ENCODE results near the gene IFRD1.
"Not testable (repeated sequence)": the region's sequence is repeated elsewhere in the genome, so short reads cannot be mapped to it uniquely, and the experiment has no call there.

IFRD1 gene

GRCh38 chr7:112444505-112444904, 5.8 kb upstream of the IFRD1 start:
- no peak for DNase-seq

- no peak for DNase-seq
These were observed 3.8 kb upstream of the IFRD1 start for GRCh38 chr7:112446431-112446830.

DNA sequence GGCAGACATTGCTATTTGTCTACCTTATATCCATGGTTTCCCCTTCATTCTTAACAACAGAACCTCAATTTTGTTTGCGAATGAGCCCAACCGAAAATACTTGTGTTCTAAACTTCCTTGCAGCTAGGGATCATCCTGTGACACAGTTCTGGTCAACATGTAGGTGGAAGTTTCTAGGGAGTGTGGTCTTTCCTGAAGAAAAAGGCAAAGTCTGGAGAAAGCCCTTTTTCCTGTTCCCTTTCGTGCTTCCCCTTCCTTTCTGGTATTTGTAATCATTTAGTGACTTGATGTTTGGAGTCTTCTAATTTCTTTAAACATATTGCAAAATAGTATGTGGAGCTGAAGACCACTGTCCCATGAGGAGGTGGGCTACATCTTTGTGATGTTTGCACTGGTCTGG, 2.9 kb upstream of the IFRD1 start:
- no peak for DNase-seq

DNA sequence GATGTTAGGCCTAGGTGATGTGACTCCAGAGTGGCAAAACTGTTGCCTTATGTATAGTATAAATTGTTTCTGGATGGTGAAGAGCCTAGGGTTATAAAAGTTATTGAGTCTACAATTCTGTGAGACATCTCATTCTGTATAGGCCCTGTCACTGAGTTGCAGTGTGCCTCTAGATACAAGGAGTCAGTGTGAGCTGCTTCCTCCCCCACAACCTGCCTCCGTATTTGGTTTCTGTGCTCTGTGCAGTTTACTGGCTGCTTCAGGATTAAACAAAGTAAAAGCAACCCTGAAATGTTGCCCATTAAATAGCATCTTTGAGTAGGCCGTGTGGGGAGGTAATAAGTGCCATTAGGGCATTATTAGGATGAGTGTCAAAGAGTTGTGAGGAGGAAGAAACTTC, 1.9 kb upstream of the IFRD1 start:
- no peak for DNase-seq

- DNase-seq = no peak
These were observed 1.4 kb upstream of the IFRD1 start for GRCh38 chr7:112448891-112449290.

DNA sequence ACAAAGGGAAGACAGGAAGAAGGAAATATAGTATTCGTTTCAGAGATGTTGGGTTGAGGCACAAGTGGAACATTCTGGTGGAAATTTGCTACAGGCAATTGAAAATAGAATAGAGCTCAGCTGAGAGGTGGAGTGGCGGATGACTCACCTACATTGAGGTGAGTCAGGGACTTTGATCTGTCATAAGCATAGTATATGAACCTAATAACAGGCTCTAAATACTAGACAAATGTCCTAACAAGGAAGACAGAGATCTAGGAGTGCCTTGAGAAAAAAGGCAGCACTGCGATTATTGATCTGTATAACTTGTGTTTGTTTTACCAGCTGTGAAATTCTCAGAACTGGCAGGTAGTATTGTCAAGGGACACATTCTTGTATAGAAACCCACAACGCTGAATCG, 907 bp upstream of the IFRD1 start:
- no peak for DNase-seq

GRCh38 chr7:112450807-112451761, 824 bp downstream of the IFRD1 start:
- DNase-seq = peak; percentile 82

DNA sequence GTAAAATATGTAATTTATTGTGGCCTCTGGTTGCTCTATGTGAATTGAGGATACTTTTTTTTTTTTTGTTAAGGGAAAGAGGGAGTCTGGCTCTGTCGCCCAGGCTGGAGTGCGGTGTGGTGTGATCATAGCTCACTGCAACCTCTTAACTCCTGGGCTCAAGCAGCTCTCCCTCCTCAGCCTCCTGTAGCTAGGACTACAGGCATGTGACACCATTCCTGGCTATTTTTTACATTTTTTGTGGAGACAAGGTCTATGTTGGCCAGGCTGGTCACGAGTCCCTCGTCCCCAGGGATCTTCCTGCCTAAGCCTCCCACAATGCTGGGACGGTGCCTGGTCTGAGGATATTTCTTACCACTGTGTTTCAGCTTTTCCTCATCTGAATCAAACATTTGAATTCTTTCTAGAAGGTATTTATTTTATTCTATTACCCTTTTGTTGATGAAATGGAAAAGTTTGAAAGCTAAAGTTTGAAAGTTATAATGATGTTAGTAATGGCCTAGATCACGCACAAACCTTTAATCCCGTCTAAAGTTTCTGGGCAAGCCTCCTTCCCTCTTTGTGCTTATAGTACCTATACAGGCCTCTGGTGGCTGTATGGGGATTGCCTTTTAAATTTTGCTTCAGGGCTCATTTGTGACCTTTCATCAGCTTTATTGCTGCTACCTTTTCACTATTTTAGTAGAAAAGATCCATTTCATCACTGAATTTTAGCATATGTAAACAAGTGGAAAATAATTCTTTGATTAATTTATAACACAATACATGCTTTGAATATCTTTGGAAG, 2.0 kb downstream of the IFRD1 start:
- no peak for DNase-seq

GRCh38 chr7:112453505-112454171, 3.4 kb downstream of the IFRD1 start:
- no peak for DNase-seq

DNA sequence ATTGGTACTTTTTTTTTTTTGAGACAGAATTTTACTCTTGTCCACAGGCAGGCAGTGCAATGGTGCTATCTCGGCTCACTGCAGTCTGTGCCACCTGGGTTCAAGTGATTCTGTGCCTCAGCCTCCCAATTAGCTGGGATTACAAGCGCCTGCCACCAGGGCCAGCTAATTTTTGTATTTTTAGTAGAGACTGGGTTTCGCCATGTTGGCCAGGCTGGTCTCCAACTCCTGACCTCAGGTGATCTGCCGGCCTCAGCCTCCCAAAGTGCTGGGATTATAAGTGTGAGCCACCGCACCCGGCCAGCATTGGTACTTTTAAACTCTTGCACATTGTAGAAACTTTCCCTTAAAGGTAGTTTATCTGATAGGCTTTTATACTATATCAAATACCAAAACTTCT, 3.9 kb downstream of the IFRD1 start:
- not testable (repeated sequence) for DNase-seq

GRCh38 chr7:112459645-112460044, 9.4 kb downstream of the IFRD1 start:
- DNase-seq = no peak

DNA sequence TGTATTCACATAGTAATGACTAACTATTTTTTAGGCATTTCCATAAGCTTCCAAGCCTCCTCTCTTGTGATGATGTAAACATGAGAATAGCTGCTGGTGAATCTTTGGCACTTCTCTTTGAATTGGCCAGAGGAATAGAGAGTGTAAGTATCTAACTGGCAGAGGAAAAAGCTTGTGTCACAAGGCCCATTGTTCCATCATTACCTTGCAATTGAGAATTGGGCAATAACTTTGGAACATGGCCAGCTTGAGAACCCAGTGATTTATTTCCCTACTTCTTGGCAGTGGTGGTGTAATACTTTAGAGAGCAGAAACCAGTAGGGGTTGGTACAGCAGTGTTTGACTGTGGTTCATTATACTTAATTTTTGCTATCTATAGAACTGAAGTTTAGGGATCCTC, 12.0 kb downstream of the IFRD1 start:
- DNase-seq = no peak

- no peak for DNase-seq
These were observed 17.6 kb downstream of the IFRD1 start for GRCh38 chr7:112467867-112468266.

DNA sequence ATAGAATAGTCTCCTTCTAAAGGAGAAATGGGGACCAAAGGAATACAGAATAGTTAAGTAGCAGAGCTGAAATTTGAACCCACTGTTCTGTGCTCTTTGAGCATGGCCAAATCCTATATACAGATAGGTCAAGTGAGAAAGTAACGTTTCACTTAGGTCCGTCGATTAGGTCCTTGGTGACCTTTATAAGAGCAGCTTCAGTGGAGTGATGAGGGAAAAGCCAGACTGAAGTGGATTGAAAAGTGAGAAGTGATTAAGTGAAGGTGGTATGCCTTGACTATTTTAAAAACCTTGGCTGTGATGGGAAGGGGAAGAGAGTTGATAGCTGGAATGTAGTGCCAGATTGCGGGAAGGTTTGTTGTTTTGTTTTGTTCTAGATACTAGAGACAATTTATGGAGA, 19.9 kb downstream of the IFRD1 start:
- DNase-seq = no peak

DNA sequence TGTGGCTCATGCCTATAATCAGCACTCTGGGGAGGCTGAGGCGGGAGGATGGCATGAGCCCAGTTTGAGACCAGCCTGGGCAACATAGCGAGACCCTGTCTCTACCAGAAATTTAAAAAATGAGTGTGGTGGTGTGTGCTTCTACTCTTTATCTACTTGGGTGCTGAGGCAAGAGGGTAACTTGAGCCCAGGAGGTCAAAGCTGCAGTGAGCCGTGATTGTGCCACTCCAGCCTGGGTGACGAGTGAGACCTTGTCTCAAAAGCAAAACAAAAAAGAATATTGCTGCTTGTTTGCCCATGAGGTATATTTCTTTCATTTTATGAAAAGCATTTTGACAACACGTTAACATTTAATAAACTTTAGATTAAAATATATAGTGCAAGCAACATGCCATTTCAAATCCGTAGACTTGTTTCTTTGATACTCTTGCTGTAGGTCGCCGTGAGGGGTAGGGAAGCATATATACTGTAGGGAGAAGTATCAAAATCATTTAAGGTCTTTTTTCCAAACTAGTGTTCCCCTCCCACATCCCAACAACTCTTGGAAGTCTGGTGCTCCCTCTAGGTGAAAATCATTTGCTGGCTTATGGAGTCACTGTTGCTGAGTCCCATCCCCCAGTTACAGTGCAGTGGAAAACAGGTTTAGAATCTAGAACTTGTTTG, 26.3 kb downstream of the IFRD1 start:
- no peak for DNase-seq

DNA sequence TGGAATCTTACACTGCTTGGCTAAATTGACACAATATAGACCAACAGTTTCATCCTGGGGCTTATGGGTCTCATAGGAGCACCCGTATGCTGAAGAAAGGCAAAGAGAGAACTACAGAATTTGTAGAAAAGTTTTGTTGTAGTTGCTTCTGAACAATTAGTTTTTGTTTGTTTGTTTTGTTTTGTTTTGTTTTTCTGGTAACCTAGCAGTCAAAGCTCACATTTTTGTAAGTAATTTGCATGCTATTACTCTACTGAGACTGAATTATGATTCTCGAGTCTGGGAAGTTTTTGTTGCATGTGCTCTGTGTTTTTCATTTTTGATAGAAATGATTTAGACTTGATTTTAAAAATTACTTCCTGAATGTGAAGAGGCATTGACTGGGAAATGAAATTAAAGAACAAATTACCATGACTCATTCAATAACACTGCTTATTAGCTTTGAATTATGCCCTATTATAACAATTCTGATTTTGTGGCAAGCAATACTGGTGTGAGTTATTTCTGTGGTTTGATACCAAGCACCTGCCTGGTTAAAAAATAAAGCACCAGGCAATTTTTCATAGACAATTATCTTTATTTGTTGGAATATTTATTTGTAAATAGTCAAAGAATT, 31.0 kb downstream of the IFRD1 start:
- no peak for DNase-seq

GRCh38 chr7:112481833-112482670, 31.8 kb downstream of the IFRD1 start:
- DNase-seq = no peak

DNA sequence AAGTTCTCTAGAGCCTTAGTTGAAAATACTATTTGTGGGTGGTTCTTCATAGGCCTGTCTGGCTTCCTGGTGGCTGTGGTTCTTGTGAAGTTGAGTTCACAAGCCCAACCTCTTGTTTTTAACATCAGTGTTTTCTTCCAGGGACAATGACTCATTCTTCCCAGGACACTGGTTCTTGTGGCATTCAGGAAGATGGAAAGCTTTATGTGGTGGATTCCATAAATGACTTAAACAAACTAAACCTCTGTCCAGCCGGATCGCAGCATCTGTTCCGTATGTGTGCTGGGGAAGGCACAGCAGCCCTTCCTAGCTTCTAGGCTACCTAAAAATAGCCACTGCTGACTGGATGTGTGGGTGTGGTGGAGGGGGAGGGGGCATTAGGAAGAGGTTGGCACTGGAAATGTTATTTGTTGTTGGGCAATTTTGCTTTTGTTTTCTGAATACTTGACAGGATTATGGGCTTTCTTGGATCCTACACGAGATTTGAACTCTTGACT, 34.5 kb downstream of the IFRD1 start:
- DNase-seq = no peak

DNA sequence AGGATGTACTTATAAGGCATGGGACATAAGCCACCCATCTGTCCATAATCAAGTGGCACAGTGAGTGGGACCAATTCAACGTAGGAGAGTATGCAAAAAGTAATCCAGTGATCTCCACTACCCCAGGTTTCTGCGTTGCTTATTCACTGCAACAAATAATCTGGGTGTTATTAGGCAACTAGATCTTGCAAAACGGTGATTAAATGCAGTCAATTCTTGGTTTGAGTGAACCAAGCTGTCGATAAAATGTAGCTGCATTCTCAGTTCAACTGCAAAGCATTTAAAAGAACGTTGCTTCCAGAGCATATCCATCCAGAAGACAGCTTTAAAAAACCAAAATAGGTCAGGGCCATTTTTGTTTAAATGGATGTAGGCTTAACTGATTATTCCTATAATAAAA, 35.5 kb downstream of the IFRD1 start:
- DNase-seq = no peak

DNA sequence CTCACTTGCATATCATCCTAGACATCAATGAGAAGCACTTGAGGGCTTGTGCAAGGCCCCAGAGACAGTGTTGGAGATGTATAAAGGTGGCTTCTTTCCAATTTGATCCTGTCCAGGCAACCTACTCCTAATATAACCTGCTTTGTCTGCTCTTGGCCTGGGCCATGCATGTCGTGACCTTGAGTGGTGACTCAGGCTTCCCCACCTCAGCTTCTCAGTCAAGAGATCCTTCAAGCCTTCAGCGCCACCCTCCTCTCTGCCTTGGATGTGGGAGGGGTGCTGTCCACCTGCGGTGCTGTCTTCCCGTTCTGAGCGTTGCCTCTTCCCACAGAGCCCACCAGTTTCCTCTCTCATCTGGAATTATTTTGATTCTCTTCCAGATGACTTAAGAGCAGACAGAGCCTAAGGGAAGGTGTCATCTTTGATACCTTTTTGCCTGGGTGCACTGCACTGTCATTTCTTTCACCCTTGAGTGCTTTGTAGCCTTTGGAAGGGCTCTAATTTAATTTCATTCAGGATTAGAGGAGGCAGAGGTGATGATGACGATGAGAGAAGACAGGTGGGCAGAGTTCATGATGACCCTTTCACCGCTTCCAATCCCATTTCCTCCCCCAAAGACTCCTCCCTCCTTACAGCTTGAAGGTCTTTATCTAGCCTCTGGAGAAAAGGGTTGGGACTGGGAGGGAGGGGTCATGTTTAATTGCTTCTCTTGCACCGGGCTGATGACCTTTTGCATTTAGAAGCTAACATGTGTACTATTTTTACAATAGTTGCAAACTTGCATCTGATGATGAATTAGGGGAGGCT, 37.4 kb downstream of the IFRD1 start:
- DNase-seq = no peak

- DNase-seq = no peak
These were observed 37.9 kb downstream of the IFRD1 start for GRCh38 chr7:112488264-112488552.
